Activated CD4-positive, alpha-beta T cell treated with anti-CD3 and anti-CD28 coated beads, Interleukin-2, Interleukin-4, amounts not matched to agents 100 ng/mL and 50 ng/mL, durations not matched to agents 16 hours and 8 hours (primary cell): Measurements from ENCODE around the gene ABTB2.

Experiments used
- DNase-seq: peaks from one replicate; pipeline ENCODE4 v3.0.0-alpha.2; 2020; ENCODE audit warnings: low spot score

Gene ABTB2

DNA sequence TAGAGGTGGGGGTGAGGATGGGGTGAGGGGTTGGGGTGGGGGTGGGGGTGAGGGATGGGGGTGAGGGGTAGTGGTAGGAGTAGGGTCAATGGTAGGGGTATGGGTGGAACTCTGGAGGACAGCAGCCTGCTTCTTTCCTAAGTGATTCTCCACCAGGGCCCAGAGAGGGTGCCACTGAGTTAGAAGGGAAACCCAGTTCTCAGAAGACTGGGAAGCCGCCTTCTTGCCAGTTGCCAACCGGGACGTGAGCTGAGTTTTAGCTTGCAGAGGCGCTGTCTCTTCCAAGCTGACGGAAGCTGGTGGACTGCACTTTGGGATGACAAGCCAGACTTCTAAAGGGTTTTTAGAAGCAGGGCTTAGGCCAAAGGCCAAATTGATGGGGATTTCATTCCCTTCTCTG is 148.0 kb downstream of the ABTB2 start:
- no peak for DNase-seq

DNA sequence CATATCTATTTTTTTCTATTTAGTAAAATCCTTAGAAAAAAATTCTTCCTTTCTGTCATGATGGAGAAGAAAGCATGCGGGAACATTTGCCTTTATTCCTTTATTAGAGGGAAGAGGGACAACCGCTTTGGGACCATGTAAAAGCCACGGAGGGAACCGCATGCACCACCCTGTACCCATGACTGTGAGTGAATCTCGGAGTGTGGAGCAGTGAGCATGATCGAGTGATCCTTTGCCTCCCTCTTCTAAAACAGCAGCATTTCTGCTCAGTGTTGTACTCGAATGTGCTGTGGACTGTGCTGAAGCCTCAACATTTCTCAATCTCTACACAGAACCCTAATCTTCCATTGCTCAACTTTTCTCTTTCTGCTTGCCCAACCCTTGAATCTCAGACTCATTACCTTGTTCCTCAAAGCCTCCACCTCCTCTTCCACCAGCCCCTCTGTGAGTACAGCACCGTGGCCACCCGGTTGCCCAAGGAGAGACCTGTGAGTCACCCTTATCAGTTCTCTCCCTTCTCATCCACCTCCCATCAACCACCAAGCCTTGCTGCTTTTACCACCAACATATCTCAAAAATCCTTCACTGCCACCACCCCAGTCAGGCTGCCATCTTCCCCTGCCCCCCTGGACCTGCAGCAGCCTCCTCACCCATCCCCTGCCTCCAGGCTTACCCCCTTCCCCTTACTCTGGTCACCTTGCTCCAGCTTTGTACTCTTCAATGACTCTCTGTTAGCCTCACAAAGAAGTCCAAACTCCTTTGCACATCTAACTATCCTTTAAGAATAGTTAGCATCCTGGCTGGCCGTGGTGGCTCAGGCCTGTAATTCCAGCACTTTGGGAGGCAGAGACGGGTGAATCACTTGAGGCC is 149.3 kb downstream of the ABTB2 start:
- no peak for DNase-seq

DNA sequence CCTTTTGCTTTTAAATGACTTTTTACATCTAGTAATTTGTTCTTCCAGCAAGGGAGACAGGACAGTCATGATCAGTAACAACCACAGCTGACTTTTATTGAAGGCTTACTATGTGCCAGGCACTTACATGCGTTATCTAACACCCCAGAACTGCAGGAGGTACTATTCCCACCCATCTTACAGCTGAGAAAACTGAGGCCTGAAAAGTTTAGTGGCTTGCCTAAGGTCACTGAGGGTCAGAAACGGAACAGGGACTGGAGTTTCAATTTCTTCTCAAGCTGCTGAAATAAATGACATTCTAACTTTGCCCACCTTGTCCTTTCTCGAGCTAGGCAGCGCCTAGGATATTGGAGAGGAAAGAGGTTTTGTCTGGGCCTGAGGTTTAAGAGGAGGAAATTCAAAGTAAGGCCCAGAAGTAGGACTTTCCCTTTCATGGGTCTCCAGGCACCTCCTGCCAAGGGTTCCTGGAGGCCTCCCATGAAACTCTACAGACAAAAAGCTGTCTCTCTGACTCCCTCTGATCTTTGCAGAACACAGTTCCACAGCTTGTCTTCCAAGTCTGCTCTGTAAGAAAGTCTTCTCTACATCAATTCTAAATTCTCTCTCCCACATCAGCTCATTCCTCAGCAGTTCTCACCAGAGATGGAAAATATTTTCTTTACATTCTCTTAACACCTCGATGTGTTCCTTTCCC is 150.2 kb downstream of the ABTB2 start:
- DNase-seq, result no peak

GRCh38 chr11:34206407-34207300 is 151.2 kb downstream of the ABTB2 start:
- no peak for DNase-seq

DNA sequence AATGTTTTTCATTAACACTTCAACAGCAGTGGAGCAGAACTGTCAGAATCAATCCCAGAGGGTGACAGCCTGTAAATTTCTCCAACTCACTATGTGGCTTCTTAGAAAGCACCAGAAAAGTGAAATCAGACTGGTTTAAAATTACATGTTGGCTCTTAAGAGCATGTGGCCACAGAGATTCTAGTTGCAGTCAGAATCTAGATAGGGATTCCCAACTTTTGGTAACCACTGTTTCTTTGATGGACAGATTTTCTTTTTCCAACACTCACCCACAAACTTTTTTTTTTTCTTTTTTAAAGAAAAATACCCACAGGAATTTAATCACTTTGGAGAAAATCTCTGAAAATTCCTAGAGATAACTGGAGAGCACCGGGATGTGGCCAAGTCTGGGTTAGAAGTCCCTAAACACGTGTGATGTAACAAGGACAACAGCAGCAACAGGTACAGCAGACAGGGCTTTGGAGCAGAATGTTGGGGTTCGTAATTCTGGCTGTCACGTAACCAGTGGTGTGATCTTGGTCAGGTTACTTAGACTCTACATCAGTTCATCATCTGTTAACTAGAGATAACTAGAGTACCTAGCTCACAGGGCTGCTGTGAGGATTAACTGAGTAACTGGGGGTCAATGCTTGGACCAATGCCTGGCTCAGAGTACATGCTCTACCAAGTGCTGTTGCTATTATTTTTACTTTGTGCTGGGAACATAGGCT is 152.3 kb downstream of the ABTB2 start:
- DNase-seq, result no peak

GRCh38 chr11:34204396-34205279 is 153.2 kb downstream of the ABTB2 start:
- no peak for DNase-seq

DNA sequence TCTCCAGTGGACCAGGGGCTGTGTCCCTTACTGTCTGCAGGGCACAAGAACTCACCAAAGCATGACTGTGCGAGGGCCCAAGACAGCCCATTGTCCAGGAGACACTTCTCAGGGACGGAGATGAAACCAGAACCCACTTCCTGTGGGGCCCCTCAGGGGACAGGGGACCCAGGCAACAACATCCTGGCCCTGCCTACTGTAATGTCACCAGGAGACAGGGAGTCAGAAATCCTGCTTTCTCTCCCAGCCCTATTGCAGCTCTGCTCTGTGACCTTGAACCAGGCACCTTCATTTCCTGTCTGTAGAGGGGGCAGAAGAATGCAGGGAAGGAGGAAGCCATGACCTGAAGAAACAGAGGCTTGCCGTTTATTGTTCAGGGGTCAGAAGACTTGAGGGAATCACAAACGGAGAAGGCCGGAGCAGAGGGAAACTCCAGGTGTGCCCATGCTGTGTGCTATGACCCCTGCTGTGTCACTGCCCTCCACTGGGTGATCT is 154.4 kb downstream of the ABTB2 start:
- DNase-seq, result no peak

- no peak for DNase-seq
Observed at GRCh38 chr11:34201129-34201528, 156.7 kb downstream of the ABTB2 start.

GRCh38 chr11:34199525-34199924 is 158.3 kb downstream of the ABTB2 start:
- DNase-seq, result no peak

- no peak for DNase-seq
Observed at GRCh38 chr11:34198523-34198922, 159.3 kb downstream of the ABTB2 start.

GRCh38 chr11:34197256-34197655 is 160.6 kb downstream of the ABTB2 start:
- DNase-seq, result no peak

- no peak for DNase-seq
Observed at GRCh38 chr11:34194576-34195335, 163.1 kb downstream of the ABTB2 start.

GRCh38 chr11:34192481-34193401 is 165.1 kb downstream of the ABTB2 start:
- peak; percentile 17 for DNase-seq

DNA sequence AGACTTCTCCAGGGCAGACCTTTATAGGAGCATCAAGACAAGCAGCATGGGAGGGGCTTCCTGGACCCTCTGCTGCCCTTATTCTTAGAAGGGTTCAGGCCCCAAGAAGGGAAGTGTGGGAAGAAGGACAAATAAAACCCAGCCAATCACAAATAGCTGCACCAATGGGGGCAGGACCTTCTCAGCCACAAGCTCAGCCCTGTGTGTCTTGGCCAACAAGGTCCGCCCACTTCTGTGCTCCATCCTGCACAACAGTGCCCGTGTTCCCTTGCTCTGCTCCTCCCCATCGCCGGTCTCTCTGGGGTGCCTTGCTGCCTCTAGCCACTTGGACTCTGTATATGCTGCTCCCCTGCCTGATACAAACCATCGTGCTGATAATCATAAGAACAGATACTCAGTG is 166.2 kb downstream of the ABTB2 start:
- no peak for DNase-seq

DNA sequence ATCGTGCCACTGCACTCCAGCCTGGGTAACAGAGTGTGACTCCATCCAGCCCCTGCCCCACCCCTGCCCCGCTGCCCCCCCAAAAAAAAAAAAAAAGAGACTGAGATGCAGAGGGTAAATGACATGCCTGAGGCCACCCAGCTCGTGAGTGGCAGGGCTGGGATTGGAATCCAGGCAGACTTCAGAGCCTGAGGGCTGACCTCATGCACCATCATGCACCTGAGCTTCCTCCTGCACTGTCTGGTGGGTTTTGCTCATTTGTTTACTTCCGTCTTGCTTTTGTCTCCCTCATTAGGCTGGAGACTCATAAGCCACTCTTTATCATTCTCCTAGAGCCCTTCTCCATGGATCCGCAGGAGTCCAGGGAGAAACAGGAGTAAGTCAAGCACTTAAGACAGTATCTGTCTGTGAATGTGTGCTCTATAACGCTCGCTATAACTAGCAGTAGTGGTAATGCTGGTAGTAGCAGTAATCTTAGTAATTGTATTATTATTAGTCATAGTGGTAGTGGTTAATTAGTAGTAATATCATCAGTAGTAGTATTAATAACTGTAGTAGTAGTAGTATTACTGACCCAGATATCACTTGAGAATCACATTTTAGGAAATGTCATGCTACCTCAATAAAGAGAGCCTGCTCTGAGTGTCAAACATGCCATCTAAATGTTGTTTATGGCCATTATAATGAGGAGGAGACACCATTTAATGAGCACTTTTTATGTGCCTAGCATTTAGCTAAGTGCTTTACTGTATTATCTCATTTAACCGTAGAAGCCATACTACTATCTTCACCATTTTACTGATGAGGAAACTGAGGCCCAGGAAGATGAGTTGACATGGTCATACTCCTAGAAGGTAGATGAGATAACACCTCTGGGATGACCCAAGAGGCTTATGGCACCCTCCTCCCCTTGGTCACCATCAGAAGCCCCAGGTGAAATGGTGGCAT is 167.3 kb downstream of the ABTB2 start:
- no peak for DNase-seq

DNA sequence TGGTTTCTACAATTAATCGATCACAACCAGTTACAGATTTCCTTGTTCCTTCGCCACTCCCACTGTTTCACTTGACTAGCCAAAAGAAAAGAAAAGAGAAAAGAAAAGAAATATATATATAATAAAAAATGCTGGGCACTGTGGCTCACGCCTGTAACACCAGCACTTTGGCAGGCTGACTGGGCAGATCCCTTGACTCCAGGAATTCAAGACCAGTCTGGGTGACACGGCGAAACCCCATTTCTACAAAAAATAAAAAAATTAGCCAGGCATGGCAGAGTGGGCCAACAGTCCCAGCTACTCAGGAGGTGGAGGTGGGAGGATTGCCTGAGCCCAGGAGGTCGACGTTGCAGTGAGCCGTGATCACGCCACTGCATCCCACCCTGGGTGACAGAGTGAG is 168.6 kb downstream of the ABTB2 start:
- no peak for DNase-seq

DNA sequence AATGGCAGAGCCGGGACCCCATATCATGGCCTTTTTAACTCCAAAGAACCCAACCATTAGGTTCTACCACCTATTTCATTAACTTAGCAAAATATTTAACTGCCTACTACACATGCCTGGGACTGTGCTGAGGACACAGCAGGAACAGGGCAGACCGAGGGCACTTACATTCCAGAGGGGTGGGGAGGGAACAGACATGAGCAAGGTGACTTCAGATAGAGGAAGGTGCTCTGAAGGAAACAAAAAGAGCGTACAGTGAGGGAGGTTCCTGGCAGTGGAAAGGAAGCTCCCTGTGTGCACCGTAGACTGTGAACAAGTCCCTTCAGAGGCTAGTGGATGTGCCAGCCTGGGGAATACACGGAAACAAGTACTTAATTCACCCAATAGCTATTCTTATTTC is 169.6 kb downstream of the ABTB2 start:
- no peak for DNase-seq
